Measurements from ENCODE around the gene TBXAS1.
"Not testable (repeated sequence)": the region's sequence is repeated elsewhere in the genome, so short reads cannot be mapped to it uniquely, and the experiment has no call there.

The TBXAS1 gene

DNA sequence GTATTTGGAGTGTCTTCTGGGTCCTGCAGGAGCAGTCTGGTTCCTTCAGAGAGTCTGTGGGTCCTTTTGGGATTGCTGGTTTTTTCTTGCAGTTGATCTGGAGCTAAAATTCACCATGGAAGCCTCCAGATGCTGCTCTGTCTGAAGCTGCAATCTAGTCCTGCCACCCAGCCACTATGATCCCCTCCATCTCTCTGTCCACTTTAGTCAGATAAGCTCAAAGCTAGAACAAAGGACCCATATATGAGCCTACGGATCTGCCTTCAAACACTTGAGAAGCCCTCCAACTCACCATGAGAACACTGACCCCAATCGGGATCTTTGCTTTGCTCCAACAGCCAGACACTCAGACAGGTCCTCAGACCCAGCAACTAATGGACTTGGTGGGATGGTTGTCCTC, 618 bp upstream of the TBXAS1 start:
- no peak for DNase-seq

DNA sequence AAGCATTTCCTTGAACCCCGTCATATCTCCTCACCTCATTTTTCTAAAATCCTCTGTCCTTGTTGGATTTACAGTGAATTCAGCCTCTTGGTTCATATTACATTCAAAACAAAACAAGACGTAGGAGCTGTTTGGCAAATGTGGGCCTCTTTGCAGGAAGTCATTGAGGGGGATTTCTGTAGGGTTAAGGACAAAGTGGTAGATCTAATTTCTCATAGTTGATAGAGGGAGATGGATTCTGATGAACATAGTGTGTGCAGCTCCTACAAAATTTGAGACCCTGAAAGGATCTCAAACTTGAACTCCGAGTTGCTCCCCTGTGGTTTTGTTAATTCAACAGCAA, 682 bp downstream of the TBXAS1 start:
- no peak for DNase-seq

DNA sequence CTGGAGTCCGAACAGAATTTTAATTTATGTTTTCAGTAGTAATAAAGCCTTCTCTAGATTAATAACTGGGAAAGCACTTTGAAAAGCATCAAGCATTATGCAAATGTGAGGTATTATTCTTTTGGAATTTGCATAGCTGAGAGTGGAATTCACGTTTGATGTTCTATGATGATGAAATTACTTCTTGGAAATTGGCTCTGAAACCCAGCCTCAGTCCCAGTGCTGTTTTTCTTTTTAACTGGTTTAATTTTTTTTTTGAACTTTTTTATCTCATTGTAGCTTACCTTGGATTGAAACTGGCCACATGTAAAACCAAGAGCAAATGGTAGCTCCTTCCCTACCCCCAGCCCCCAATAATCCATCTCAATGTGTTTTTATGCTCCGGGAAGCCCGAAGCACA, 1.2 kb downstream of the TBXAS1 start:
- DNase-seq = no peak

DNA sequence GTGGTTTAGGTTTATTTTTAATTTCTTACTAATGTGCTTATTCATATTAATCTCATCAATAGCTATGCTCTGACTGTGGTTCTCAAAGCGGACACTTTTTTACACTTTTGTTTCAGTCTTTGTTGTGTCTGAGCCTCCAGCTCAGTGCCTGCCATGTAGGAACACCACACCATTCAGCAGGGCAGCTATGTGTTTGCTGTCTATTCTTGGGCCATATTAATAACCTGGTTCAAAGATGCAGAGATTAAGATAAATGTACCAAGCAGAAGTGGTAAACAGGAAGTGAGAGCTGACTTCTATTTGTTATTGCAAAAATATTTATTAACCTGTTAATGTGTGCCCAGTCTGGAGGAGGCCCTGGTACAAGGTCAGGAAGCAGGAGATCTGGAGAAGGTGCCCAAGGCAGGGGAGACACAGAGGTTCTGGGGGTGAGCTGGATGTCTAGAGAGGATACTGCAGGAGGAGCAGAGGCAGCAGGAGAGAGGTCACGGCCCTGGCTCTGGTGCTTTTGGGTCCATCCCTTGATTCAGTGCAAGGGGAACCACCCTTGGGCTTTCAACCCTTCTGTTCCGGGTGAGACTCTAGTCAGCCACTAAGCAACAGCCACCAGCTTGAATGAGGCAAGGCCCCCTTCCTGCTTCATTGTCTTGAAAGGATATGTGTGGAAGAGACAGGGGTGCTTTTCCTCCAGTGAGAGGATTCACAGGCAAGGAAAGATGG, 1.9 kb downstream of the TBXAS1 start:
- DNase-seq = no peak

DNA sequence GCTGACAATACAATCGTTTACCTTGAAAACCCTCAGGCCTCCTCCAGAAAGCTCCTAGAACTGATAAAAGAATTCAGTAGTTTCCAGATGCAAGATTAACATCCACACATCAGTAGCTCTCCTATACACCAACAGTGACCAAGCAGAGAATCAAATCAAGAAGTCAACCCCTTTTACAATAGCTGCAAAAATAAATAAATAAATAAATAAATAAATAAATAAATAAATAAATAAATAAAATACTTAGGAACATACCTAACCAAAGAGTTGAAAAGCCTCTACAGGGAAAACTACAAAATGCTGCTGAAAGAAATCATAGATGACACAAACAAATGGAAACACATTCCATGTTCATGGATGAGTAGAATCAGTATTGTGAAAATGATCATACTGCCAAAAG, 6.8 kb downstream of the TBXAS1 start:
- not testable (repeated sequence) for DNase-seq

DNA sequence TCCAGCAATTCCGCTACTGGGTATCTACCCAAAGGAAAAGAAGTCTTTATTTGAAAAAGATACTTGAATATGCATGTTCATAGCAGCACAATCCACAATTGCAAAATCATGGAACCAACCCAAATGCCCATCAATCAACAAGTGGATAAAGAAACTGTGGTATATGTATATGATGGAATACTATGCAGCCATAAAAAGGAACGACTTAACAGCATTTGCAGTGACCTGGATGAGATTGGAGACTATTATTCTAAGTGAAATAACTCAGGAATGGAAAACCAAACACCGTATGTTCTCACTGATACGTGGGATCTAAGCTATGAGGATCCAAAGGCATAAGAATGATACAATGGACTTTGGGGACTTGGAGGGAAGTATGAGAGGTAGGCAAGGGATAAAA, 8.2 kb downstream of the TBXAS1 start:
- DNase-seq = not testable (repeated sequence)

DNA sequence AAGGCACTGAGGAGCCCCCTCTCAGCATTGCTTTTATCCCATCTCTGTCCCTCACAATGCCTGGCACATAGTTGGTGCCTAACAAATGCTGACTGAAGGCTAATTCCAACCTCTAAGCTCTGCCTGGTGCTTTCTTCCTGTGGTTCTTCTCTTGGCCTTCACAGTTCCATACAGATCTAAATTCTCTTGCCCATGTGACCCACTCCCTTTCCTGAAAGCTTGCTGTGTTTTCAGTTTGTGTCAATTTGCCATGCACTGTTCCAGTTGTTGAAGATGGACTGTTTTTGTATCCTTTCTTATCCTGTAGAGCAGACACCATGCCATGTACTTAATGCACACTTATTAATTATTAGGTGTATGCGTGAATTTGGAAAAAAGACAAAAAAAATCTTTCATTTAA, 9.2 kb downstream of the TBXAS1 start:
- no peak for DNase-seq

DNA sequence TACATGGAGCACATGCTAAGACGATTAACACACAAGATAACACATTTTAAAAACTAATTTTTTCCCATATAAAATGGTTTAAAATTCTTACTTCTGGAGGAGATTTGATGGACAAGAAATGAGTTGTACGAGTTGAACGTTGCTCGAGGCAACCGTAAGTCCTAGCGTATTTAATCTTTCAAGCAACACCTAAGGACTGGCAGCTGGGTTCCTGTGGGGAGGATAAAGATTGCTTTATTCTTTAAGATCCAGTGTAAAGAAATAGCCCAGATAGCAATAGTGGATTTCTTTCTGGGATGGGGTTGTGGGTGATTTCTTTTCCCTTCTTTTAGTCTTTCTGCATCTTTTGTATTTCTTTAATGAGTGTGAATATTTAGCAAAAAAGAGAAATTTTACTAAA, 9.8 kb downstream of the TBXAS1 start:
- no peak for DNase-seq

DNA sequence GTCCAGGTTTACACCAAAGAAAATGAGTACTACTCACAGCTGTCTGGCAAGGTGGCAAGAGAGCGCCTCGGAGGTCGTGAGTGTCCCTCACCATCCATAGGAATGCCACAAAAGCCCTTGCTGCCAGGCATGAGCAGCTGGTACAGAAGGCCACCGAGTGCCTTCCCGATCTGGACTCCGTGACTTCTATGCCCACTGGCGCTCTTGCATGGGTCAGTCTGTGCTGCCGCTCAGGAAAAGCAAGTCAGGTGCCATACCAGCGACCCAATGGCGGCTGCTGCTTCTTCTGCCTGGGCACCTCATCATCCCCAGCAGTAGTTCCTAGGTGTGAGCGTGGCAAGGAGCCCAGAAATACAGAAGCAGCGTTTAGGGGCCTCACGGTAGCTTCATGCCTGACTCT, 11.7 kb downstream of the TBXAS1 start:
- DNase-seq = no peak

DNA sequence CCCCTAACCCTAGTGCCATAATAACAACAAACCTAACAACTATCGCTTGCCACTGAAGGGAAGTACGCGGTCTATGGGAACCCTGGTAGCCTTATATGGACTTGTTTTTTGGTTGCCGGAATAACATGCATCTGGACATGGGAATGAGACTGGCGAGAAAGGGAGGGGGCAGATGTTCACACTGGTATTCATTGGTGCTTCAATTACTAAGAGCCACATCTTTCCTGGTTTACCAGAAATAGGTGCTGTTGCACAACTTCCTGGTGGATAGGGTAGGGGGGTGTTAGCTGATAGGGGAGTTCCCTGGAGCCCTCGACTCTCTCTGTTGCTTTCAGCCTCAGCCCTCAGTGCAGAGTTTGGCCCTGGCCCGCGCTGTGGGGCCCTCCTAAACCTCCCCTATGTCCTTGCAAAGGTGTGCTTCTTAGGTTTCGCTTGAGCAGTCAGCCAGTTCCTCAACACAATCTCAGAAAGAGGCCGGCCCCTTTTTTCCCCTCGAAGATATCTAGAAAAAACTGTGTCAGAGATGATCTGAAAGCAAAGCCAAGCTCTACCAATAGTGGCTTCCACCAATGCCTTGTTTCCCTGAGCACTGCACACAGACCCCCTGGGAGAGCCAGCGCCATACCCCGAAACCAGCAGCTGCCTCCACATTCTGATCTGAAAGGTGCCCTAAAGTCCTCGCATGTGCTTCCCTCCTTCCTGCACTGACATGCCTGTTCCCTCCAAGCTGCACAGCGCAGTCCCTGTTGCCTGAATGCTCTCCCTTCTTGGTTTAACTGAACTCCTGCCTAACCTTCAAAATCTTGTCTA, 13.5 kb downstream of the TBXAS1 start:
- DNase-seq = no peak

DNA sequence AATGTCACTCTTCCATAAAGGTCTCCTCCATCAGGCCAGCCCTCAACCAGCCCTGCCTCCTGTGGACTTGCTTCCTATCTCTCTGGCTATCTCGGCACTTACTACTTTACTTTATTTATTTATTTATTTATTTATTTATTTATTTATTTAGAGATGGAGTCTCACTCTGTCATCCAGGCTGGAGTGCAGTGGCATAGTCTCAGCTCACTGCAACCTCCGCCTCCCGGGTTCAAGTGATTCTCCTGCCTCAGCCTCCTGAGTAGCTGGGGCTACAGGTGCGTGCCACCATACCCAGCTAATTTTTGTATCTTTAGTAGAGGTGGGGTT, 14.1 kb downstream of the TBXAS1 start:
- not testable (repeated sequence) for DNase-seq

DNA sequence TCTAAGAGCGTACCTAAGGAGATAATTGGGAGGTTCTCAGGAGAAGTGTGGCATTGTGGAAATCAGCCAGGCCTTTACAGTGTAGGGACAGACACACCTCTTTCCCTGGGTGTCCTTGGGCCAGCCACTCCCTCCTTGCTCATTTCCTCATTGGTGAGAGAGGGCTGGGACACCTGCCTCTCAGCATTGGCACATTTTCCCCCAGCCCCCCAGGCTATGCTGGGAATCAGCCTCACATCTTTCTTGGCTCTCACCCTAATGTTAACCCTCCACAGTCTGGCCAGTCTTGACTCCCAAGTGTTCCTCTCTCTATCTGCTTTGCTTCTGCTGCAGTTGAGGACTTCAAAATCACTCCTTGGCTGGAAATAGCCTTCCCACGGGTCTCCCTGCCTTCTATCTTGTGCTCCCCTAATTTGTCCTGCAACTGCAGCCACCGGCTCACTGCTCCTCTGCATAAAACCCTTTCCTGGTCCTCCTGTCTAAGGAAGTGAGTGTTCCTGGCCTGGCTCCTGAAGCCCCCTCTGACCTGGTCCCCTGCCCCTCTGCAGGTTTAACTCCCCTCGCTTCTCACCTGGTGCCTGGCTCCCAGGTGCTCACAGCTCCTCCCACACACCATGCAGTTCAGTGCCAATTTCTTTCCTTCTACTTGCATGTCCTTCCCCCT, 15.8 kb downstream of the TBXAS1 start:
- no peak for DNase-seq

DNA sequence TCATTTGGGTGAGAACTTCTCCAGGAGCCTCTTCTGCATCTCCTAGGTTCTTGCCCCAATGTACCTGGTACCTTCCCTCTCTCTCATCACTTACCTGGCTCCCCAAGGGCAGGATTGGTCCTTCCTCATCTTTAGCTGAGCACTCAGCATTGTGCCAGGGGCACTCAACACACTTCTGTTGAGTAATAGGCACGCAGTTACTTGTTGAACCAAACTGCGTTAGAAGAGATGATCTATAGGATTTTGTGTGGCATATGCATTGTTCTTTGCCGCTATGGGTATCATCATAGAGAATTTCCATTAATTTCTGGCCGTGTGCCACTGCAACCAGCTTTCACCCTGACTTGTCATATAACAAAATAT, 16.4 kb downstream of the TBXAS1 start:
- DNase-seq = no peak

DNA sequence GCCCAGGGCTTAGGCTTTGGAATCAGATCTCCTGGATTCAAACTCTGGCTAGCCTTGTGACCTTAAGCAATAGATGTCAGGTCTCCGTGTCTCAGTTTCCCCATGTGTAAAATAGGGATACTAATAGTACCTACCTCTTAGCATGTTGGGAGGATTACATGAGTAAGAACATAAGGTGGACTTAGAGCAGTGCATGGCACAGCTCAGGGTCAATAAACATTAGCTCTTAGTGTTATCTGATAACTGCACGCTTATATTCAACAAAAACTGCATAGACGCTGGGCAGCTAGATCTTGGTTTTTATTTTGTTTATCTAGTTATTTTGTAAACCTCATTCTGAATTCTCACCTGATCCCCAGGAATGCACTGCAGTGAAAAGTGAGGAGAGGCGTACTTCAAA, 17.2 kb downstream of the TBXAS1 start:
- DNase-seq = no peak

DNA sequence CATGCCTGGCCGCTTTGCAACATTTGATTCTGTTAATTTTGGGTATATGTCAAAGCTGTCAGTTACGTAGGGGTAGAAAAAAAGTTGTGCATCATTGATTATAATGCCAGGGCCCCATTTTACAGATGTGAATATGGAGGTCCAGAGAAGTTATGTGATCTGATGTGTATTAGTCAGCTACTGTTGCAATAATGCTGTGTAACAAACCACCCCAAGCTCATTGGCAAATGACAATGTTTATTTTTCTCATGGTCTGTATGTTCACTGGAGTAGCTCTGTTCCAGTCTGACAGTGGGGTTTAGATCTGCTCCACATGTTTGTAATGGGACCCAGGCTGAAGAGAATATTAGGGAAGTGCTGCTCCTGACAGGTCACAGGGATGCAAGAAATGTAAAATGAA, 19.2 kb downstream of the TBXAS1 start:
- no peak for DNase-seq

DNA sequence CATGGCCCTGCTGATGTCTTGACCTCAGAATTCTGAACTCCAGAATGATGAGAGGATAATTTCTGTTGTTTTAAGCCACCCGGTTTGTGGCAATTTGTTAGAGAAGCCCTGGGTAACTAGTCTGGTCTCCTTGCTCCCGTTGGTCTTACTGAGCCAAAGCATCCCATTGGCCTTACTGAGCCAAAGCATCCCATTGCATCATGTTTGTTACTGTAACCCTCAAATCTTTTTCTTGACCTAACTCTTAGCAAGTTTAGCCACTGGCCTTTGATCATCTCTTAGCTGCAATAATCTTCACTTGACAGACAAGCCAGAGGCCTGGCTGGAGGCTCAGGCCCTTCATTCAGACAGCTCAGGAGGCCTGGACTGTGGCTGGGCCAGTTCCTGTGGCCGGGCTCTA, 21.8 kb downstream of the TBXAS1 start:
- DNase-seq = no peak

DNA sequence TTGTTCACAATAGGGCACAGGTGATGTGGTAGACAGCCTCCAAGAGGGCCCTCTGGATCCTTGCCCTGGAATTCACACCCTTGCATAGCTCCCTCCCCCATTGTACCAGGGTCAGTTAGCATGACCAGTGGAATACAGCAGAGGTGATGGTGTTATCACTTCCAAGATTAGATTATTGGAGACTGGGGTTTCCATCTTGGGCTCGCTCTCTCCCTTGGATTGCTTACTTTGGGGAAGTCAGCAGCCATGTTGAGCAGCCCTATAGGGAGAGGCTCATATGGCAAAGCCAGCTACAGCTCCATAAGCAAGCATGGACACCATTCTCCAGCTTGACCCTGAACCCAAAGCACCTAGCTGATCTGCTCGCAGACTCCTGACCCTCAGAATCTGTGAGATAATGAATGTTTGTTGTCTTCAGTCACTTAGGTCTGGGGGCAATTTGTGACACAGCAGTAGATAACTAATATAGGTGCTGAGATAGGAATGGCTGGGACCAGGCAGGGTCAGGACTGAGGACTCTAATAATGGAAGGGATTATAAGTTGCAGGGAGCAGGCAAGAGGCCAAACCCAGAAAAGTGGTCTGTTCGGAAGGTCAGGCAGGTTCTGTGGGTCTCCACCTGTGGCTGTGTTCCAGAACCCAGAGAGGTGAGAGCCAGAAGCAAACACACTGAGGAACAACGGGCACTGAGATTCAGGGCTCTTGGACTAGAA, 22.9 kb downstream of the TBXAS1 start:
- DNase-seq = no peak

DNA sequence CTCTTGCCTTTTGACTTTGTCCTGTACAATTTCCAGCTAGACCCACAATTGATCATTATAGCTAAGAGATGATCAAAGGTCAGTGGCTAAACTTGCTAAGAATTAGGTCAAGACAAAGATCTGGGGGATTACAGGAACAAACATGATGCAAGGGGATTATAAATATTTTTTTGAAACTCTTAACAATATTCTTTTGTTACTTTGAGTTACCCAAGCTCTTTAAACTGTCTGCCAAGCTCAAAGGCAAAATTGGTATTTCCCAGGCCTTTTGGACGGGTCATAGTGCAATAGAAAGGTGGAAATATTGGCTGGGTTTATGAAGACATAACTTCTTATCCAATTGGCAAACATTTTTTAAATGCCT, 23.4 kb downstream of the TBXAS1 start:
- no peak for DNase-seq

DNA sequence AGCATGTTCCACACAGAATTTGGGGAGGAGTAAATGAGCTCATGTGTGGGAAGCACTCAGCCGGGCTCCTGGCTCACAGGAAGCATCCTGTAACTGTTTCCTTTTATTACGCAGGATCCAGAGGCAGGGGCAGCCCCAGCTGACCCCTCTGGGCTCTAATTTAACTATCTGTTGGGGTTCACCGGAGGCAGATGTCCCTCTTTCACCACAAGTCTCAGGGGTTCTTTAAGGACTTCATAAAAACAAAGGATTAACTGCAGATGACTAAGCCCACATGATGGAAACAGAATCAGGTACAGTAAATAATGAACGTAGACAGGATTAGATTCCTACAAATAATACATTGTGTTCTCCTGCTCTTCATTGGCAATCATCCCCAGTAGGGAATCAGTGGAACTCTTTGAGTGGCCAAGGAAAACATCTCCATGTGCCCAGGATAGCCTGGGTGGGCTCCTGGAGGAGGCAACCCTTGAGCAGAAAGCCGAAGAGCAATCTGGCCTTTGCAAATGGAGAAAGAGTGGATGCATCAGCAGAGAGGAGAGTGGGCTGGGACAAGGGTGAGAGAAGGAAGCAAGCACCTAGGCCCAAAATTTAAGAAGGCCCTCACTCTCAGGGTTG, 24.6 kb downstream of the TBXAS1 start:
- DNase-seq = no peak

DNA sequence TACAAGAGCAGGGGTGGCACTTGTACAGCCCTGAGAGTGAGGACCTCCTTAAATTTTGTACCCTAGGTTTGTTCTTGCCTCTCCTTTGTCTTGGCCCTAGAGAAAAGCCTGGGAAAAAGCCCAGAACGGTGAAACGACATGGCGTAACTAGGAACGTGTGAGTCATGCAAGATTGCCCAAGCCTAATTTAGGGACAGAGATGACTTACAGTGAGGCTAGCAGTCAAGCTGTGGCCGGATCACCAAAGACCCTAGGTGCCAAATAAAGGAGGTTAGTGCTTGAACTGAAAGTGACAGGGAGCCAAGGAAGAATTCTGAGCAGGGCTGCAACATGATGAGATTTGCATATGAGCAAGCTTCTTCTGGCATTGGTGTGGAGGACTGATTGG, 25.1 kb downstream of the TBXAS1 start:
- no peak for DNase-seq

DNA sequence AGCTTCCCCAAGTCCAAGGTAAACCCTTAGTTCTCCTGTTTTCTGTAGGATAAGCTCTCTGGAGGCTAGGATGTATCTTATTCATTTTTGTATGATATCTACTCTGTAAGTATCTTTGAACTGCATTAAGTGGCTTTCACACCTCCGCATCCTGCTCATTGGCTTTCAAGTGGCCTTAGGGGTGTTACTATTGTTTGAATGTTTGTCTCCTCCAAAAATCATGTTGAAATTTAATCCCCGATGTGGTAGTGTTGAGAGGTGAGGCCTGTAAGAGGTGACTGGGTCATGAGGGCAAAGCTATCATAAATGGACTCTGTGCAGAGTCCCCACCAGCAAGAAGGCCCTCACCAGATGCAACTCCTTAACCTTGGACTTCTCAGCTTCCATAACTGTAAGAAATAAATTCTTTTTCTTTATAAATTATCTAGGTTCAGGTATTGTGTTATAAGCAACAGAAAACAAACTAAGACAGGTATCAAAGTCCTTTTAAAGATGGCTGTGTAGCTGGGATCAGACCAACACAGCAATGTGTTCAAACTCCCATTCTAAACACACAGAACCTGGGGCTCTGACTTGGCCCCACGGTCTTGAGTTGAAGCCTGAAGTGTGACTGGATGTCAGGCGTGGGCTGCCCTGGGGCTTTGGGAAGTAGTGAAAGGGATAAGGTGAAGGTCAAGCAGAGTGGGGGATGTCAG, 25.9 kb downstream of the TBXAS1 start:
- DNase-seq = no peak

DNA sequence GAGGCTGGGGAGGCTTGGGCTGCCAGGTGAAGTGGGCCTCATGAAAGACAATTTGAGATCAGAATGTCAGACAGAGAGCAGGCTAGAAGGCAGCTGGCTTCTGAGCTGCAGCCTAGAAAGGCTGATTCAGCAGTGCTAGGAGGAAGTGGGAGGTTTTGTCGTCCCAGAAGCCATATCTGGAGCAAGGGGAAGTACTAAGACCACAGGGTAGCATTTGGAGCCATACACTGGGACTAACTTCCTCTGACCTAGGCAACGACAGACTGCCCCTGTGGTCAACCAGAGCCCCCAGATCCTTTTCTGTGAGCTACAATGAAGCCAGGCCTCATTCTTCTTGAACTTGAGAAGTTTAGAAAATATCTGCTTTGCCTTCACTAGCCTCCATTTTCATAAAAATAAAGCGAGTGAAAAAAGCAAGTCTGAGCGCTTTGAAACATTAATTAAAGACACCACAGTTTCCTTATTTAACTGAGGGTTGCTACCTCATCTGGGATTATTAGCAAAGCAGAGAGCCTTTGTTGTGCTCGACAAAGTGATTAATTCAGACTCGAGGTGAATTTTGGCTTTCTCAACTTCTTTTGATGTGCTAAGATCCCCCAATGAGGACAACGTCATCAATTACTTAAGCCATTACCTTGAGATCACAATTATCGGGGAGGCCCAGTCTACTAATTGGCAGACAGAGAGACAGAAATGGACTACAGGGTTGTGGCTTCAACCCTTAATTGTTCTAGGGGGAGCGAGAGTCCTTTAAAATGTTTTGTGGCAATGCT, 26.6 kb downstream of the TBXAS1 start:
- no peak for DNase-seq
